ENCODE measurements around the gene SERPINB3.
"Not testable (repeated sequence)": the region's sequence is repeated elsewhere in the genome, so short reads cannot be mapped to it uniquely, and the experiment has no call there.

DNA sequence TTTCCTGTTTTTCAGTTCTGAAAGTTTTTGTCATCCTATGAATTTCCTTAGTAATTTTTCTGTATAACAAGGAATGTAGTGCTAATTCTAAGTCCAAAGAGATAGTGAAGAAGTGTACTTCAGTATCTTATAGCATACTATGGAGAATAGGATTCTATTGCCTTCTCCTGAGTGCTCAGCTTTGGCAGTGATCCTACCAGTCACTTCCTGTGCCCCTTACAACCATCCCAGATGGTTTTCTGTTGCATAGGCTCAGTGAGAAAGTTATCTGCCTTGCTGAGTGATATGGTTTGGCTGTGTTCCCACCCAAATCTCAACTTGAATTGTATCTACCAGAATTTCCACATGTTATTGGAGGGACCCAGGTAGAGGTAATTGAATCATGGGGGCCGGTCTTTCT, 17.0 kb downstream of the SERPINB3 start:
- TF ChIP-seq CTCF, POLR2A (IDR thresholded peaks at IDR 0.05): not testable (repeated sequence)
